Loucy (cell line): Measurements from ENCODE around the gene CDHR5.

Source experiments
- H2AFZ ChIP-seq: fragments of 200-600 bp; sonication (generic); 2 replicates; pipeline ENCODE4 v1.6.0; 2016; ENCODE audit warnings: antibody characterized with exemption, mild to moderate bottlenecking, low read length, moderate library complexity
- H3F3A ChIP-seq: fragments of 200-600 bp; 2 replicates; pipeline ENCODE4 v1.6.0; 2016; ENCODE audit warnings: antibody characterized with exemption, low read depth, mild to moderate bottlenecking
- H3K27me3 ChIP-seq: fragments of 200-600 bp; sonication (generic); 2 replicates; pipeline ENCODE4 v1.6.1; 2014; ENCODE audit warnings: low read length, mild to moderate bottlenecking; ENCODE audit not compliant: insufficient read depth, poor library complexity, severe bottlenecking
- H3K36me3 ChIP-seq: fragments of 200-600 bp; sonication (generic); 2 replicates; pipeline ENCODE4 v1.6.1; 2016; ENCODE audit warnings: low read length; ENCODE audit not compliant: insufficient read depth
- H3K4me1 ChIP-seq: fragments of 200-600 bp; sonication (generic); 2 replicates; pipeline ENCODE4 v1.5.1; 2014; ENCODE audit warnings: low read length, mild to moderate bottlenecking; ENCODE audit not compliant: insufficient read depth, poor library complexity, severe bottlenecking
- H3K4me2 ChIP-seq: fragments of 200-600 bp; sonication (generic); 2 replicates; pipeline ENCODE4 v1.6.0; 2014; ENCODE audit warnings: antibody characterized with exemption, low read length, low read depth, mild to moderate bottlenecking; ENCODE audit not compliant: poor library complexity, severe bottlenecking
- H3K4me3 ChIP-seq: fragments of 200-600 bp; sonication (generic); 2 replicates; pipeline ENCODE4 v1.5.1; 2014; ENCODE audit warnings: low read length, mild to moderate bottlenecking, mixed read lengths; ENCODE audit not compliant: poor library complexity, severe bottlenecking
- H3K79me2 ChIP-seq: fragments of 200-600 bp; sonication (generic); 2 replicates; pipeline ENCODE4 v1.6.1; 2014; ENCODE audit warnings: low read length; ENCODE audit not compliant: insufficient read depth
- H3K9ac ChIP-seq: fragments of 200-600 bp; sonication (generic); 2 replicates; pipeline ENCODE4 v1.6.0; 2014; ENCODE audit warnings: mild to moderate bottlenecking, low read depth, low read length, moderate library complexity; ENCODE audit not compliant: poor library complexity, severe bottlenecking
- H3K9me2 ChIP-seq: fragments of 200-600 bp; sonication (generic); replicated peaks from 2 replicates; pipeline ENCODE4 v1.6.1; 2016; ENCODE audit warnings: low read depth, low read length, mixed read lengths
- H3K9me3 ChIP-seq: fragments of 200-600 bp; sonication (generic); 2 replicates; pipeline ENCODE4 v1.6.1; 2014; ENCODE audit warnings: mild to moderate bottlenecking, antibody characterized with exemption, low read length, low read depth; ENCODE audit not compliant: insufficient read depth
- H4K20me1 ChIP-seq: fragments of 200-600 bp; sonication (generic); 2 replicates; pipeline ENCODE4 v1.6.0; 2014; ENCODE audit warnings: antibody characterized with exemption, low read length, mild to moderate bottlenecking; ENCODE audit not compliant: insufficient read depth, poor library complexity, severe bottlenecking
- CTCF ChIP-seq: fragments of 200-600 bp; sonication (generic); conservative IDR thresholded peaks from 2 replicates; pipeline ENCODE4 v1.5.1; 2014; ENCODE audit warnings: mild to moderate bottlenecking, antibody characterized with exemption, low read length
- EZH2phosphoT487 ChIP-seq: fragments of 200-600 bp; IDR thresholded peaks from 2 replicates; pipeline ENCODE4 v1.6.1; 2018; ENCODE audit warnings: antibody characterized with exemption, mild to moderate bottlenecking, moderate library complexity, borderline replicate concordance

The CDHR5 gene

GRCh38 chr11:660681-661444 lies 36.1 kb upstream of the CDHR5 start:
- TF ChIP-seq EZH2phosphoT487 (no peak), CTCF (no peak)
- Histone ChIP-seq H4K20me1 (no peaks in the 10 kb centered on the region), H3K79me2 (no peaks in the 10 kb centered on the region), H3K36me3 (peaks cover 43% of the 10 kb centered on the region; the same call in 1 of the 2 replicates), H2AFZ (no peak overlapping the region), H3K4me2 (no peak overlapping the region), H3K9me3 (no peaks in the 10 kb centered on the region), H3K9ac (no peak overlapping the region), H3K27me3 (no peaks in the 10 kb centered on the region), H3K4me1 (no peaks in the 10 kb centered on the region), H3K9me2 (no peaks in the 10 kb centered on the region), H3K4me3 (no peak overlapping the region), H3F3A (no peaks in the 10 kb centered on the region)

GRCh38 chr11:660281-660680 lies 35.5 kb upstream of the CDHR5 start:
- H3K27me3 ChIP-seq = no peaks in the 10 kb centered on the region
- H3K79me2 ChIP-seq = no peaks in the 10 kb centered on the region
- H3K9me2 ChIP-seq = no peaks in the 10 kb centered on the region
- no peaks in the 10 kb centered on the region for H3K9me3 ChIP-seq
- no peaks in the 10 kb centered on the region for H3F3A ChIP-seq
- TF ChIP-seq CTCF = no peak
- TF ChIP-seq EZH2phosphoT487 = no peak
- no peak overlapping the region for H3K4me3 ChIP-seq
- no peaks in the 10 kb centered on the region for H3K4me1 ChIP-seq
- peaks cover 42% of the 10 kb centered on the region; the same call in 1 of the 2 replicates for H3K36me3 ChIP-seq
- H3K9ac ChIP-seq = no peak overlapping the region
- no peak overlapping the region for H2AFZ ChIP-seq
- no peak overlapping the region for H3K4me2 ChIP-seq
- no peaks in the 10 kb centered on the region for H4K20me1 ChIP-seq

- TF ChIP-seq EZH2phosphoT487 (no peak), CTCF (no peak)
- H3F3A ChIP-seq = no peaks in the 10 kb centered on the region
- H3K9ac ChIP-seq = no peak overlapping the region
- H3K9me2 ChIP-seq = no peaks in the 10 kb centered on the region
- H3K79me2 ChIP-seq = no peaks in the 10 kb centered on the region
- H2AFZ ChIP-seq = no peak overlapping the region
- H3K27me3 ChIP-seq = no peaks in the 10 kb centered on the region
- H4K20me1 ChIP-seq = no peaks in the 10 kb centered on the region
- no peak overlapping the region for H3K4me3 ChIP-seq
- no peaks in the 10 kb centered on the region for H3K9me3 ChIP-seq
- H3K36me3 ChIP-seq = peaks cover 42% of the 10 kb centered on the region; the same call in 1 of the 2 replicates
- H3K4me2 ChIP-seq = no peak overlapping the region
- no peaks in the 10 kb centered on the region for H3K4me1 ChIP-seq
Observed at GRCh38 chr11:659532-660085, 34.9 kb upstream of the CDHR5 start.
